Stimulated activated CD4-positive, alpha-beta T cell treated with anti-CD3 and anti-CD28 coated beads, Interleukin-4, amount 100 ng/mL, for 24 hours (primary cell): ENCODE data around the gene ADAMTS14.
"Not testable (repeated sequence)": the region's sequence is repeated elsewhere in the genome, so short reads cannot be mapped to it uniquely, and the experiment has no call there.

Experiments
- DNase-seq: peaks from one replicate; pipeline ENCODE4 v3.0.0-alpha.2; 2020

ADAMTS14 gene

GRCh38 chr10:70672165-70673042 lies at the start of gene ADAMTS14:
Gene ADAMTS14, plus strand, starts transcription at chr10:70672506. Its CDS starts 297 bp downstream, at chr10:70672803.
- no peak for DNase-seq

GRCh38 chr10:70622541-70622940 lies 49.8 kb upstream of the ADAMTS14 start:
- no peak for DNase-seq

- DNase-seq, result no peak
Observed at GRCh38 chr10:70622981-70623844, 49.1 kb upstream of the ADAMTS14 start.

DNA sequence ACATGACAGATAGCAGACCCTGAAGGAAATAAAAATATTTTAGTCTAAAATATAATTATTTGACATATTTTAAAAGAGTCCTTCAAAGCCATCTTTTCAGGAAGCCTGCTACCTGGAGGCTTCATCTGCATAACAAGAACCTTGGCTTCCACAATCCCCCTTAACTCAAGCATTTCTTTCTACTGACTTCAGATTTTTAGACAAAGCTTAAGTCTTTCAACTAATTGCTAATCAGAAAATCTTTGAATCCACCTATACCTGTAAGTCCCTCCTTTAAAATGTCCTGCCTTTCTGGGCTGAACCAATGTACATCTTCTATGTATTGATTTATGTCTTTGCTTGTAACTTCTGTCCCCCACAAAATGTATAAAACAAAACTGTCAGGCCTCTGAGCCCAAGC lies 46.2 kb upstream of the ADAMTS14 start:
- no peak for DNase-seq

GRCh38 chr10:70629338-70629737 lies 43.0 kb upstream of the ADAMTS14 start:
- no peak for DNase-seq

- DNase-seq, result not testable (repeated sequence)
Observed at GRCh38 chr10:70631735-70632134, 40.6 kb upstream of the ADAMTS14 start.

DNA sequence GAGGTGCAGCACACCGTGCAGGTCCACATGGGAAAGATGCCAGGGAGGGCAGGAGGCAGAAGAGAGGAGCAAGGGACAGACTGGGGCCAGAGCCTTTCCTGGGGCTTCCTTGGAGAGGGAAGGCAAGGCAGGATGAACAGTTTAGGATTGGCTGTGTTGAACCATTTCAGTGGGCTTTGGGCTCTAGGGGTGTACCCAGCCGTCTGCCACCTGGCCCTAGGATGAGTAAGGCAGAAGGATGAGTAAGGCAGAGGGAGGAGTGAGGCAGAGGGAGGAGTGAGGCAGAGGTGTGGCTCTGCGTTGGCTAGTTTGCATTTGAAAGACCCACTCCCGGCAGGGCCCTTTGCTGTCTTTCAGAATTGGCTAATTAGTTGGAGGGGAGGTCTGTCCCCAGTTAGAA lies 38.3 kb upstream of the ADAMTS14 start:
- no peak for DNase-seq

DNA sequence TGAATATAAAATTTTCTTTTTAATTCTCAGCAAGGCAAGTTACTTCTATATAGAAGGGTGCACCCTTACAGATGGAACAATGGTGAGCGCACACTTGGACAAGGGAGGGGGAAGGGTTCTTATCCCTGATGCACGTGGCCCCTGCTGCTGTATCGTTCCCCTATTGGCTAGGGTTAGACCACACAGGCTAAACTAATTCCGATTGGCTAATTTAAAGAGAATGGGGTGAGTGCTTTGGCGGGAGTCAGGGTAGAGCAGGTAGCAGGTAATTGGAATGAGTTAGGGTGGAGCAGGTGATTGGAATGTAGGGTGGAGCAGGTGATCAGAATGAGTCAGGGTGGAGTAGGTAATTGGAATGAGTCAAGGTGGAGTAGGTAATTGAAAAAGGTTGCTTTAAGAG lies 37.8 kb upstream of the ADAMTS14 start:
- DNase-seq, result not testable (repeated sequence)

DNA sequence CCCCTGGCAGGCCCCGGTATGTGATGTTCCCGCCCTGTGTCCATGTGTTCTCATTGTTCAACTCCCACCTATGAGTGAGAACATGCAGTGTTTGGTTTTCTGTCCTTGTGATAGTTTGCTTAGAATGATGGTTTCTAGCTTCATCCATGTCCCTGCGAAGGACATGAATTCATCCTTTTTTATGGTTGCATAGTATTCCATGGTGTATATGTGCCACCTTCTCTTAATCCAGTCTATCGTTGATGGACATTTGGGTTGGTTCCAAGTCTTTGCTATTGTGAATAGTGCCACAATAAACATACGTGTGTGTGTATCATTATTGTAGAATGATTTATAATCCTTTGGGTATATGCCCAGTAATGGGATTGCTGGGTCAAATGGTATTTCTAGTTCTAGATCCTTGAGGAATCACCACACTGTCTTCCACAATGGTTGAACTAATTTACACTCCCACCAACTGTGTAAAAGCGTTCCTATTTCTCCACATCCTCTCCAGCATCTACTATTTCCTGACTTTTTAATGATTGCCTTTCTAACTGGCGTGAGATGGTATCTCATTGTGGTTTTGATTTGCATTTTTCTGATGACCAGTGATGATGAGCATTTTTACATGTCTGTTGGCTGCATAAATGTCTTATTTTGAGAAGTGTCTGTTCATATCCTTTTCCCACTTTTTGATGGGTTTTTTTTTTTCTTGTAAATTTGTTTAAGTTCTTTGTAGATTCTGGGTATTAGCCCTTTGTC lies 32.5 kb upstream of the ADAMTS14 start:
- DNase-seq, result not testable (repeated sequence)

DNA sequence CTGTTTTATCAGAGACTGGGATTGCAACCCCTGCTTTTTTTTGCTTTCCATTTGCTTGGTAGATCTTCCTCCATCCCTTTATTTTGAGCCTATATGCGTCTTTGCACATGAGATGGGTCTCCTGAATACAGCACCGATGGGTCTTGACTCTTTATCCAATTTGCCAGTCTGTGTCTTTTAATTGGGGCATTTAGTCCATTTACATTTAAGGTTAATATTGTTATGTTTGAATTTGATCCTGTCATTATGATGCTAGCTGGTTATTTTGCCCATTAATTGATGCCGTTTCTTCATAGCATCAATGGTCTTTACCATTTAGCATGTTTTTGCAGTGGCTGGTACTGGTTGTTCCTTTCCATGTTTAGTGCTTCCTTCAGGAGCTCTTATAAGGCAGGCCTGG lies 29.0 kb upstream of the ADAMTS14 start:
- DNase-seq, result not testable (repeated sequence)

- not testable (repeated sequence) for DNase-seq
Observed at GRCh38 chr10:70644959-70645358, 27.3 kb upstream of the ADAMTS14 start.

DNA sequence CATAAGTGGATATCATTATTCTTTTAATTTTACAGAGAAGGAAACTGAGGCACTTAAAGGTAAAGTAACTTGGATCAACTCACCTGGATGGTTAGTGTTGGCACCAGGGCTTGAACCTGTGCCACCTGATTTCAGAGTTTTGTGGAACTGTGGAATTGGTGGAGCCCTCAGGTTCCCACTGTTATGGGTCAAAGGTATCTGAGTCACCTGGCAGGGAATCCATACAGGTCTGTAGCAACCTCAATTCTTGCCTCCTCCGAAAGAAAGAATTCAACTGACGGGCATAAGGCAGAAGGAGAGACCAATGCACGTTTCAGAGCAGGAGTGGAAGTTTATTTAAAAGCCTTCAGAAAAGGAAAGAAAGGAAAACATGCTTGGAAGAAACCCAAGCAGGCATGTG lies 25.2 kb upstream of the ADAMTS14 start:
- no peak for DNase-seq

DNA sequence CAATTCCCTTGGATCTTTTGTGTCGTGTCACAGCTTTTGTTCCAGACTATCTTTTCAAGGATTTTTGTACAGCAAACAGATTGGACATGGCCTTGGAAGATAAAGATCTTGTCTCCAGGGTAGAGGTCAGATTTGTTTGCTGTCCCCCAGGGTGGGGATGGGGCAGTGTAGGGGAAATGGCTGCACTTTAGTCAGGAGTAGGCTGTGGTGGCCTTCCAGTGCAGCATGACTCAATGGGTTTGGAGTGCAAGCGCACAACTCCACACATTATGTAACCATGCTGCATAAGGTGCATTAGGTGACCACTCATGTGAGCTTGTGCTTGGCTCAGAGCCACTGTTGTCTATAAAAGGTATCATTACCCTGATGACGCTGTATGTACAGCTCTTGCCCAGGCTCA lies 23.9 kb upstream of the ADAMTS14 start:
- DNase-seq, result no peak

DNA sequence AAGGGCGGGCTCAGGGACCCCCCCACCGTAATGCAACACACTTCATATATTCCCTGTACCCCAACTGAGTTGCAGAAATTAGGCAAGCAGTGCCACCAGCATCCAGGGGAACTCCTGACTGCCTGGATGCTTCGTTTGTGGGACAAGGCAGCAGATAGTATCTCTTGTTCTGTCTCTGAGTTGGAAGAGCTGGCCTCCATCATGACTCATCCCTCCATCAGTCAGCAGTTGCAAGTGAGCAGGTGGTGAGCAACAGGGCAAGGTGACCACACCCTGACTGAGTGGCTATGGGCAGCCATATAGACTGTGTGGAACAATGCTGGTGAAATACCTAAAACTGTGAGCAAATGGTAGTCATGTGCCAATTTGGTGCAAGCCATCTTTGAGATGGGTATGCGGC lies 22.8 kb upstream of the ADAMTS14 start:
- no peak for DNase-seq

DNA sequence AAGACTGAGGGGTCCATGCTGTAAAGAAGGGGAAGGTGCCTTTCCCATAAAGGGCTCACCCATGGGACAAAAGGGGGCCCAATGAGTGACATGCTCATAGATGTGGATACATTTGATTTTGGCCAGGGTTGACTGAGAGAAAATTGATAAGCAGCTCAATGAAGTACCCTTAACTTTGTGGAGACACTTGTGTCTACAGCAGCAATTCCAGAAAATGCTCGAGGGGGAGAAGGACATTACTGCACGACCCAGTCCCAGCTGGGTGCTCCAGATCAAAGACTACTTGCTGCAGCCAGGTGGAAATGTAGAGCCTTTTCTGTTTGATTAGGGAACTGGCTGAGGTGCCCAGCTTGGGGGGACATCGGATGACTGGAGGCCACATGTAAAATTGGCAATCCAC lies 22.2 kb upstream of the ADAMTS14 start:
- no peak for DNase-seq

DNA sequence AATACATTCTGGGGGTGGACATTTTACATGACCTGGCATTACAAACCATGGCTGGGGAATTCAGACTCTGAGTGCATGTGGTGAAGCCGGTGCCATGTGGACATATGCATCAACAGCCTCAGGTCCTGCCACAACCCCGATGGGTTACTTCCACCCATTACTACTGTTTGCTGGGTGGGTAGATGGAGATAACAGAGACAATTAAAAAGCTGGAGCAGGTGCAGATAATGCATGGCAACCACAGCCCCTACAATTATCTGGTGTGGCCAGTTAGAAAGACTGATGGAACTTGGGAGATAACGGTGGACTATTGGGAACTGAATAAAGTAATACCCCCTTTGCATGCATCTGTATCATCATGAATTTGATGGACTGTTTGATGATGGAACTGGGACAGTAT lies 21.6 kb upstream of the ADAMTS14 start:
- no peak for DNase-seq

GRCh38 chr10:70651661-70652060 lies 20.6 kb upstream of the ADAMTS14 start:
- DNase-seq, result no peak

DNA sequence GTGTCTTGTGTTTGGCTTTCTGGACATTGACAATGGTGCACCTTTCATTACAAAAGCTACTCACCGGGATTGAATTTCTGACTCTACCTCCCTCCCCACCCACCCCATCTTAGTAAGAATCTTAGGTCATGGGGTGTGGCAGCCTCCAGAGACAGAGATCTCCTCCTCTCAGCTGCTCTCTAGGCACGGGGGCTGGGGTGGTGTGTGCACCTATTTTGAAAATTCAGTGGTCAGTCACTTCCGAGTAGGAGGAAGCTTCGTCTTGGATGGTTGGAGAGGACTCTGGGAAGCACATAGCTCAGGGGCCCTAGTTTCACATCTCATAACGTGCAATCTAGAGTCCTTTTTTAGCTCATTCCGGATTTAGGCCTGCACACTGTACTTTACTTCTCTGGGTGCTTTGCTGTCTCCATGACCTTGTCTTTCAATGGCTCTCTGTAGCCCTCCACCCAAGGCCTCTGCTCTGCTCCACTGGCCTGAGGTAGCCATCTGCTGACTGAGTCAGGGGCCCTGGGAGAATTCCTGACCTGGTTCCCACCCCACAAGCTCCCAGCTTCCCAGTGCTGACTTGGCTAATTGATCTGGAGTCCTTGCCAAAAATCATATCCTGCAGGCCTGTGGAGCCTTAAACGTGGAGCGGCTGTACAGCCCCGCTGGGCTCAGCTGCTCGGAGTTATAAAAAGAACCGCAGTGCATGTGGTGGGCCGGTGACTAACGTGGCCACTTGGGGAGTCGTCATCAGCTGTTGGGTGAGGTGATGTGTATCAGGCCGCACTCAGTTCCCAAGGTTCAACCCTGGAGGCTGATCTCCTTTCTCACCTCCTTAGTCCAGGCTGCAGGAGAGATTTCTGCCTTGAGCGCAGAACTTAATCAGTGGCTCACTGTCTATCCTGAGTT lies 19.3 kb upstream of the ADAMTS14 start:
- no peak for DNase-seq

- no peak for DNase-seq
Observed at GRCh38 chr10:70655316-70655715, 17.0 kb upstream of the ADAMTS14 start.

GRCh38 chr10:70656489-70656888 lies 15.8 kb upstream of the ADAMTS14 start:
- peak; percentile 67 for DNase-seq

DNA sequence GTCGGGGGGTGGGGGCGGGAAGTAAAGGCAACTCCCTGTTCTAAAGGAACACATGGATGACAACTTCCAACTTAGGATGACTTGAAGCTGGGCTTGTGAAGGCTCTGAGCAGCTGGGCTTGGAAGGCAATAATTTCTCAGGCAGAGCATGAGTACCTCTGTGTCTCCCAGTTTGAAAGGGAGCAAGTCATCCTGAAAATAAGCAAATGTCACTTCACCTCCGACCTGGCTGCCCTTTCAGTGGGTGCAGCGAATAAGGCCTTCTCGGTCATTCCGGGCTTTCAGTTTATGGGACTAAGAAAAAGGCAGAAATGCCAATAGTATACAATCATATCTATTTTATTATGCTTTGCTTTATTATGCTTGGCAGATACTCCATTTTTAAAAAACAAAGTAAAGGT lies 15.3 kb upstream of the ADAMTS14 start:
- no peak for DNase-seq

DNA sequence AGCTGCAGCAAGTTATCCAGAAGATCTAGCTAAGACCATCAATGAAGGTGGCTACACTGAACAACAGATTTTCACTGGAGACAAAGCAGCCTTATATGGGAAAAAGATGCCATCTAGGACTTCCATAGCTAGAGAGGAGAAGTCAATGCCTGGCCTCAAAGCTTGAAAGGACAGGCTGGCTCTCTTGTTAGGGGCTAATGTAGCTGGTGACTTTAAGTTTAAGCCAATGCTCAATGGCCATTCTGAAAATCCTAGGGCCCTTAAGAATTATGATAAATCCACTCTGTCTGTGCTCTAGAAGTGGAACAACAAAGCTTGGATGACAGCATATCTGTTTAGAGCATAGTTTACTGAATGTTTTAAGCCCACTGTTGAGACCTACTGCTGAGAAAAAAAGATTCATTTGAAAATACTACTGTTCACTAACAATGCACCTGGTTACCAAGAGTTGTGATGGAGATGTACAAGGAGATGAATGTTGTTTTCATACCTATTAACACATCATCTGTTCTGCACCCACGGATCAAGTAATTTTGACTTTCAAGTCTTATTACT lies 13.6 kb upstream of the ADAMTS14 start:
- DNase-seq, result no peak
